BJ (cell line): ENCODE measurements around the gene ATP11A. TPM values are rescaled to one million over a fixed set of nuclear protein-coding genes. Genes with fewer than 3 reads are reported as not detected.
"Not testable (repeated sequence)": the region's sequence is repeated elsewhere in the genome, so short reads cannot be mapped to it uniquely, and the experiment has no call there.

Experiments used
- CTCF ChIA-PET: fragments of 350-600 bp; formaldehyde crosslinking; extraction: SDS; loops from one replicate; lab custom pipeline; 2021; ENCODE audit warnings: antibody characterized with exemption, inconsistent platforms; lab: Yijun Ruan, JAX
- POLR2A ChIA-PET: fragments of 300-600 bp; sonication (Branson Sonifier 250); formaldehyde crosslinking; extraction: SDS; loops from one replicate; lab custom pipeline; 2021; ENCODE audit warnings: antibody characterized with exemption; lab: Charles Lee
- DNase-seq: peaks from one replicate; pipeline ENCODE4 v3.0.0-alpha.2; 2011; ENCODE audit warnings: low read depth
- H3K27me3 ChIP-seq: 2 replicates; pipeline ENCODE4 v1.6.0; 2011; ENCODE audit warnings: low read length; ENCODE audit not compliant: control insufficient read depth, insufficient read depth
- H3K36me3 ChIP-seq: 2 replicates; pipeline ENCODE4 v1.5.1; 2011; ENCODE audit warnings: low read length; ENCODE audit not compliant: control insufficient read depth, insufficient read depth
- H3K4me3 ChIP-seq: 2 replicates; pipeline ENCODE4 v1.5.1; 2011; ENCODE audit warnings: low read depth, mild to moderate bottlenecking, control low read depth, low read length
- CTCF ChIP-seq: IDR thresholded peaks from 2 replicates; pipeline ENCODE4 v1.5.1; 2011; ENCODE audit warnings: low read depth, mild to moderate bottlenecking, control low read depth, inconsistent platforms, low read length, moderate library complexity; ENCODE audit not compliant: insufficient read depth
- polyA plus RNA-seq: library from polyadenylated mRNA; depleted of rRNA; stranded (reverse); fragments of >200 nt; gene quantifications from 2 replicates; pipeline ENCODE4 v1.2.3, GENCODE V29; 2011

Gene ATP11A
- polyA plus RNA-seq, 1 experiment = 1.9 TPM

- peaks cover 2% of the 10 kb centered on the region; the same call in 1 of the 2 replicates for H3K36me3 ChIP-seq
- POLR2A ChIA-PET = interaction anchor here (0.6 kb wide), 1 partner anchor 231 kb away, joined by 9 read pairs; no protein-coding TSS in a partner anchor
- DNase-seq = no peak
- no peak for TF ChIP-seq CTCF
- CTCF ChIA-PET = interaction anchor here (0.7 to 1.4 kb wide), 3 partner anchors 14 to 239 kb away, joined by 3 to 5 read pairs (median 5); no protein-coding TSS in a partner anchor
- H3K4me3 ChIP-seq = no peak overlapping the region
- H3K27me3 ChIP-seq = no peaks in the 10 kb centered on the region
Measured at GRCh38 chr13:112859817-112860190, 170.0 kb downstream of the ATP11A start.

- ChIA-PET CTCF (interaction anchor here (0.6 to 0.7 kb wide), 2 partner anchors 58 to 141 kb away, joined by 3 read pairs; no protein-coding TSS in a partner anchor), POLR2A (no interaction called here)
- Histone ChIP-seq H3K4me3 (no peak overlapping the region), H3K27me3 (no peaks in the 10 kb centered on the region), H3K36me3 (peaks cover 2% of the 10 kb centered on the region; the same call in 1 of the 2 replicates)
- DNase-seq = no peak
- no peak for TF ChIP-seq CTCF
Measured at GRCh38 chr13:112861876-112862615, 172.2 kb downstream of the ATP11A start.

- H3K4me3 ChIP-seq, POLR2A ChIA-PET, H3K27me3 ChIP-seq, DNase-seq, H3K36me3 ChIP-seq: not testable (repeated sequence)
- CTCF ChIA-PET = interaction anchor here (2.2 kb wide), 1 partner anchor 11 kb away, joined by 13 read pairs; no protein-coding TSS in a partner anchor
Measured at GRCh38 chr13:112863356-112863755, 173.5 kb downstream of the ATP11A start.

- H3K36me3 ChIP-seq, H3K27me3 ChIP-seq, DNase-seq, H3K4me3 ChIP-seq, POLR2A ChIA-PET: not testable (repeated sequence)
- CTCF ChIA-PET = interaction anchor here (2.2 kb wide), 1 partner anchor 9 kb away, joined by 13 read pairs; no protein-coding TSS in a partner anchor
Measured at GRCh38 chr13:112865478-112865877, 175.6 kb downstream of the ATP11A start.

GRCh38 chr13:112867301-112867711 is 177.5 kb downstream of the ATP11A start:
- no peak for DNase-seq
- POLR2A ChIA-PET = interaction anchor here (0.6 kb wide), 1 partner anchor 351 kb away, joined by 3 read pairs; no protein-coding TSS in a partner anchor

More at GRCh38 chr13:112867301-112867711, 177.5 kb downstream of the ATP11A start:
- no peaks in the 10 kb centered on the region for H3K36me3 ChIP-seq
- CTCF ChIA-PET = interaction anchor here (0.8 kb wide), 1 partner anchor 126 kb away, joined by 3 read pairs; no protein-coding TSS in a partner anchor
- TF ChIP-seq CTCF = no peak
- no peak overlapping the region for H3K4me3 ChIP-seq
- no peaks in the 10 kb centered on the region for H3K27me3 ChIP-seq
